Gastrocnemius medialis (tissue), 4 donors: ENCODE results near the gene RNF169.

Experiments used
- POLR2A ChIP-seq, 2 donors: fragments of 450-650 bp; IDR thresholded peaks; one replicate each; pipeline ENCODE4 v1.6.1; 2017; ENCODE audit warnings: antibody characterized with exemption in 2 of 2, mild to moderate bottlenecking in 2 of 2, moderate library complexity in 2 of 2
- TF ChIP-seq, protein P1 (sequence below), 5 experiments: fragments of 450-650 bp in 3 of 5; fragments of 200-600 bp in 2 of 5; sonication (generic) in 2 of 5; IDR thresholded peaks in 4 of 5; conservative IDR thresholded peaks in 1 of 5; 1 replicate in 4 of 5; 2 replicates in 1 of 5; pipeline ENCODE4 v1.5.1; 2016 to 2019; ENCODE audit warnings: antibody characterized with exemption in 5 of 5, mild to moderate bottlenecking in 3 of 5, moderate library complexity in 3 of 5

DNA sequence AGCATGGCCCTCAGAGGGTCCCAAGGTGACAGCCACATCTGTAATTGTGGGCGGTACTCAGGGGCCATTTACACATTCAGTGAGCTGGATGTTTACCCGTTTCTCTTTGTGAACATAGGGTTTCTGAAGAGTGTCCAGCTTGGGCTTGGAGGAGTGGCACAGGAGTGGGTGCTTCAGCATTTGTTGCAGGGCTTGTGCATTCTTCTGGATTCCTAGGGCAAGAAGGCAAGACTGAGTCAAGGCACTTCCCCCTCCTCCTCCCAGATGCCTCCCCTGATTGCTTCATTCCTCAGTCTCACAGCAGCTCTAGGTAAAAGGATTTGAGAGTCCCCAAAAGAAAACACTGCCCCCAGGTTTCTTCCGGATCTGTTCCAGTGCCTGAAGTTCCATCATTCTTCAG, 95.4 kb downstream of the RNF169 start:
- TF ChIP-seq, protein P1, sequence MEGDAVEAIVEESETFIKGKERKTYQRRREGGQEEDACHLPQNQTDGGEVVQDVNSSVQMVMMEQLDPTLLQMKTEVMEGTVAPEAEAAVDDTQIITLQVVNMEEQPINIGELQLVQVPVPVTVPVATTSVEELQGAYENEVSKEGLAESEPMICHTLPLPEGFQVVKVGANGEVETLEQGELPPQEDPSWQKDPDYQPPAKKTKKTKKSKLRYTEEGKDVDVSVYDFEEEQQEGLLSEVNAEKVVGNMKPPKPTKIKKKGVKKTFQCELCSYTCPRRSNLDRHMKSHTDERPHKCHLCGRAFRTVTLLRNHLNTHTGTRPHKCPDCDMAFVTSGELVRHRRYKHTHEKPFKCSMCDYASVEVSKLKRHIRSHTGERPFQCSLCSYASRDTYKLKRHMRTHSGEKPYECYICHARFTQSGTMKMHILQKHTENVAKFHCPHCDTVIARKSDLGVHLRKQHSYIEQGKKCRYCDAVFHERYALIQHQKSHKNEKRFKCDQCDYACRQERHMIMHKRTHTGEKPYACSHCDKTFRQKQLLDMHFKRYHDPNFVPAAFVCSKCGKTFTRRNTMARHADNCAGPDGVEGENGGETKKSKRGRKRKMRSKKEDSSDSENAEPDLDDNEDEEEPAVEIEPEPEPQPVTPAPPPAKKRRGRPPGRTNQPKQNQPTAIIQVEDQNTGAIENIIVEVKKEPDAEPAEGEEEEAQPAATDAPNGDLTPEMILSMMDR (IDR thresholded peaks at IDR 0.05 in 4 of 5, conservative IDR thresholded peaks at IDR 0.05 in 1 of 5) = no peak
- no peak for TF ChIP-seq POLR2A (IDR thresholded peaks at IDR 0.05)
